ENCODE measurements around the gene CALM1.

The CALM1 gene

DNA sequence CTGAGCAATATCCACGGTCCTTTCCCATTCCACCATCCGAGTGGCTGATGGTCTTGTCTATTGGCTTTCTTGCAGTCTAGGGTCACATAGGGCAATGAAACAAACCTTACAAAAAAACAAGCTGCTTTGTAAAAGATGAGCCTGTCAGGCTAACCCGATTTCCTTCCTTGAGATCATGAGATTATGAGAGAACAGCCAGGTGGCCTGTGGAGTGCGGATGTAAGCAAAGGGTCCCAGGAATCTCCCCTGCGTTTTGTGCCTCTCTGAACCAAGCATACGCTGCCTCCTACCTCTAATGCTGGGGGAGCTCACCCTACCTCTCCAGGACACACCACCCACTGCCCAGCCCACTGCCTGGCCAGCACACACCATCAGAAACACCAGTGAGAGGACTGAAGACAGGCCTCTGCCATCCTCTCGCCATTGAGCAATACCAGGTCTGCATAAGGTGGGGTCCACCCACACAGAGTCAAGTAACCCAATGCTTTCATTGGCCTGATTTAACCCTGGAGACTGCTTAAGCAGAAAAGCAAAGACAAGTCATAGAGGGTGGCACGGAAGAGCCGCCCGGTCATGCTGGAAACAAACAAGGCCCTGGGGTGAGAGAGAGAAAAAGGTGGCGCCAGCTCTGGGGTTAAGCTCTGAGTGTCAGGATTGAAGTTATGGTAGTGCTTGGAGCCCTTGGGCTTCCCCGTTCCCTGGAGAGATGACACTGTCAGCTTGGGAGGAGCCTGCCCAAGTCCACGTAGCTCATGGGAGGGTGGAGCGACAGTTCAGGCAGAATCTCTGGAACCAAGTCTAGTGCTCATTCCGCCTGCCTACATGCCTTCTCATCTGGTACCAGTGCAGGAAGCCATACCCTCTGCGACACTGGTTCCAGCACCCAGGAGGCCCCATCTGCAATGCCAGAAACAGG, 46.6 kb downstream of the CALM1 start:
- no peak for DNase-seq (ENCODE audit: low read depth)

DNA sequence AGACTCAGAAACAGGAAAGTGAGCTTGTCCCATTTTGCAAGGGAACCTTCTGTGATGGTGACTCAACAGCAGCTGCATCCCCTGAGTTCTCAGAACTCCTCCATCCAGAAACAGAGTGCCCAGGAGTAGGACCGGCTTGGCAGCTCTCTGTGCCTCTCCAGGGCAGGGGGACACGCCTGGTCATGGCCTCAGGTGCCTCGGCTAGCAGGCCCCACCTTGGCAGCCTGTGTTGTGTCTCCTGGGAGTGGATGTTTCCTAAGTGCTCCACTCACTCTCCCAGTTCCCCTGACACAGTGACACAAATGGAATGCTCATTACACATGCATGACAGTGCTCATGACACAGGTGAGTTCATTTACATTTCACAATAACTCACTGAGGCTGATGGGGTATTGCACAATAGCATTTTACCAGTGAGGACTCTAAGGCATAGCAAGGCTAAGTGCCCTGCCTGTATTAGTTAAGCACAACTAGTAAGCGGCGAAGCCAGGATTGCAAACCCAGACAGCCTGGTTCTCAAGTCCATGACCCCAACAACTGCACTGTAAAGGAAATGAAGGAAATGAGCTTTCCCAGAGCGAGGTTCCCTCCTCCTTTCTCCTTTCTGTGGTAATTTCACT, 47.4 kb downstream of the CALM1 start:
- DNase-seq (ENCODE audit: low read depth): no peak

GRCh38 chr14:90445011-90445410, 48.2 kb downstream of the CALM1 start:
- DNase-seq (ENCODE audit: low read depth): no peak

DNA sequence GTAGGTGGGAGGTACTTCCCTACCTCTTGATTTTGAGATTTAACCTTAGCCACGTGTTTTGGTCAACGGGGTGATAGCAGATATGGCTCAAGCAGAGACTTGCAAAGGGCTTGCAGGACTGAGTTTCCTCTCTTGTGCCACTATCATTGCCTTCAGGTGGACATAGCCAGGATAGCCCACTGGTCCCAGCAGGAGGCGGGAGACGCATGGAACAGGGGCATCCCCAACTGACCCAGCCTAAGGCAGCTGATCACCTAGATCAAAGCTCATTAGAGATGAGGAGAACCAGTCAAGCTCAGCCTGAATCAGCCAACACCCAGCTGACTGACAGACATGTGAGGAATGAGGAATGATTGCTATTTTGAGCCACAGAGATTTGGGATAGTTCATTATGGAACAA, 49.6 kb downstream of the CALM1 start:
- DNase-seq (ENCODE audit: low read depth): no peak

DNA sequence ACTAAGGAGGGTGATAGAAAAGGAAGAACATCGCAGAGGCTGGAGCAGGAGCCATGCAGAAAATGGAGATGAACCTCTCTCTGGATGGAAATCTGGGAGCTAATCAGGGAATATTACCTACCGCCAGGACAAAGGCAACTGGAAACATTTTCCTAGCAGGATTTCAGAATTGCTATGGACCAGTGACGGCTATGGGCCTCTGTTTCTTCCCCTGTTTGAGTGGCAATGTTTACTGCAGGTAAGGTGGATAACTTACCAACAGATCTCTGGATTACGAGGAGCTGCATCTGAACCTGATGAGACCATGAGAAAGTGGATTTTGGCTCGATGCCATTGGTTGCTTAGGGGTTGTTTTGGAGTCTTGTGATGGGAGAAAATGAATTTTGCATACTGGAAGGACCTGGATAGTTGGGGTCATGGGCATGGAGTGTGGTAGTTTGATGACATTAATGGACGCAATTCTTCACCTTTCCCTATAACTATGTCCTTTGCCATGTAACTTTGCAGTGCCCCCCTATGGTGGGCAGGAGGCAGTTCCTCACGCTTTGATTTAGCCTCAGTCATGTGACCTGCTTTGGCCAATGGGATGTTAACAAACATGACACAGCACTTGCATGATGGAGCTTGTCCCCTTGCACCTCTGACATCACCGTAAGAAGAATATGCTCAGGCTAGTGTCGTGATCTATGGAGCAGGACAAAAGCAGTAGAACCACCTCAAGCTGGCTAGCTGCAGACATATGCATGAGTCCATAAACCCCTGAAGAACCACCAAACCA, 51.1 kb downstream of the CALM1 start:
- DNase-seq (ENCODE audit: low read depth): no peak

DNA sequence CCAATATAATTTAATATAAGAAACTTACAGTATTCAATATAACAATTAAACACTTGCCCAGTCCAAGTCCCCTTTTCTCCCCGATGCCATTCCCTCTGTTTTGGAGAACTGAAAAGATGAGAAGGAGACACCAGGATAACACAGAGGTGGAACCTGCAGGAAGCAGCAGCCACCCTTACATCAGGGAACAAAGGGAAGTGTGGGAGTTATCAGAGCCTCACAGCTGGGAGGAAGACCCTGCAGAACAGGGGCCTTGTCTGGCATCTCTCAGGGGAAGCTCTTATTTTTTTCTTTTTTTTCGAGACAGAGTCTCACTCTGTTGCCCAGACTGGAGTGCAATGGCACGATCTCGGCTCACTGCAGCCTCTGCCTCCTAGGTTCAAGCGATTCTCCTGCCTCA, 52.6 kb downstream of the CALM1 start:
- DNase-seq (ENCODE audit: low read depth): no peak

DNA sequence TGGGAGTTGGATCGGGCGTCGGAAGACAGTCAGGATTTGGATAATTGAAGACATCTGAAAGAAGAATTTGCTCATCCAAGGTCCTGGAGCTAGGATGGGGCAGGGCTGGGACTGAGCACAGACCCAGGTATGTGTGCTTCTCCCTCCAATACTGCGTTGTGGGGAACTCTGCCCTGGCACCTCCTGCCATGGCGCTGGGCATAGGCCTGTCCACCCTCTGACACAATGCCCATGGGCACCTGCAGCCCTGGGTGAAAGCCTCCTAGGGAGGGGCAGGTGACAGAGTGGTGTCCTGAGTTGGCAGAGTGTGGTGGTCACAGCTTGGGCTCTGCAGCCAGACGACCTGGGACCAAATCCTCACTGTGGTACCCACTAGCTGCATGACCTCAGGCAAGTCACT, 53.3 kb downstream of the CALM1 start:
- DNase-seq (ENCODE audit: low read depth): no peak

DNA sequence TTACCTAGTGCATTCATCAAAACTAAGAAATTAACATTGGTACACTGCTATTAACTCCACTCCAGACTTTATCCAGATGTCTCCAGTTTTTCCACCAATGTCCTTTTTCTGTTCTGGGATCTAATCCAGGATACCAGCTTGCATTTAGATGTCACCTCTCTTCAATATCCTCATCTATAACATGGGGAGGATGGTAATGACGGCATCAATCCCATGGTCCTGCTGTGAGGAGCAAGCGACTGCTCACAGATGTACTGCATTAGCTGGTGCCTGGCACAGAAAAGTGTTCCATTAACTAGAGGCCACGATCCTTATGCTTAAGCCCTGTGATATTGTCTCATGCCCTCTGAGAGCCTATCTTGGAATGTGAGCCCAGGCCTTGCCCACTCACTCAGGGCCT, 53.8 kb downstream of the CALM1 start:
- DNase-seq (ENCODE audit: low read depth): no peak

GRCh38 chr14:90451443-90451842, 54.6 kb downstream of the CALM1 start:
- DNase-seq (ENCODE audit: low read depth): no peak

DNA sequence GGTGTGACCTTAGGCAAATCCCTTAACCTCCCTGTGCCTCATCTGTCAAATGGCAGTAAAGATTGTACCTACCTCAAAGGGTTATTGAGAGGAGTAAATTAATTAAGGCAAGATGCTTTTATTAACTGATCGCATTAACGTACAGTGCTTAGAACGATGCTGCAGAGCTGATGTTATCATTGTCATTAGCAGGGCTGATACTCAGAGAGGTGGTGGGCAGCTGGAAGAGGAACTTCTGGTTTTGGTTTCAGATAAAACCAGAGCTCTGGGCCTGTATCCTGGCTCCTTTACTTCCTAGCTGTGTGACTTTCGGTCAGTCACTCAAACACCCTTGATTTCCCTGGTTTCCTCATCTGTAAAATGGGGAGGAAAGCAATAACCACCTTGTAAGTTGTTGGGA, 55.1 kb downstream of the CALM1 start:
- DNase-seq (ENCODE audit: low read depth): no peak

GRCh38 chr14:90452366-90452765, 55.5 kb downstream of the CALM1 start:
- no peak for DNase-seq (ENCODE audit: low read depth)

GRCh38 chr14:90453401-90453951, 56.6 kb downstream of the CALM1 start:
- no peak for DNase-seq (ENCODE audit: low read depth)

- peak; percentile 84 for DNase-seq (ENCODE audit: low read depth)
Measured at GRCh38 chr14:90454041-90455000, 57.5 kb downstream of the CALM1 start.

DNA sequence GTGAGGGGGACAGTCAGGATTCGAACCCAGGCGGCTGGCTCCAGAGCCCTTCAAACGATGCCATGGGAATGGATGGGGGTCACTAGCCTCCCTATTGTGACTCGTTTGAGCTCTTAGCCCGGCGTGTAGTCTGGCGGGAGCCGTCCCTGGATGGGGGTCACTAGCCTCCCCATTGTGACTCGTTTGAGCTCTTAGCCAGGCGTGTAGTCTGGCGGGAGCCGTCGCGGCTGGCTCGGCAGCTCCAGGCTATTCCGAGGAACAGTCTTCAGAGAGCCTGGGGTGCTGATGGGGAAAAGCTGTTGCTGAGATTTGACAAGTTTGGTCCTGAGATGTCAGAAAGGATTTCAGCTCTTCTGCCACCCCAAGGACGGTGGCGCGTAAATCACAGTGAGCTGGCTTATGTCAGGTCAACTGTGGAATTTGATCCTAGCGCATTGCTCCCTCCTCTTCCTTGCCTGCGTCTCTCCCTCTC, 58.3 kb downstream of the CALM1 start:
- no peak for DNase-seq (ENCODE audit: low read depth)

DNA sequence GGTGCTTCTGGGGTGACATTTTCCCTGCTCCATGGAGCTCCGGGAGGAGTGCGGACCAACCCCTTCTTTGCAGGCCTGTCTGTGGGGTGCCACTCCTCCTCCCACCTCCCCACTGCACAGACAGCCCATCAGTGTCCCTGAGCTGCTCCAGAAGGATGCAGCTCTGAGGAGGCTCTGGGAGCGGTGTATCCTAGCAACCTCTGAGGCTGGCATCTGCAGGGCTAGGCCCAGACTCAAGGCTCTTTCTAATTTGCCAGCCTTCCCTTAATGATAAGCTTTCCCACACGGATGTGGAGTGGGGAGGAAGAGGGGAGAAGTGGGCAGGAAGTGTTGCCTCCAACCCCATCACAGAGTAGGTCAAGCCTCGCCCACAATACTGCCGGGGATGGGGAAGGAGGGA, 59.7 kb downstream of the CALM1 start:
- no peak for DNase-seq (ENCODE audit: low read depth)

DNA sequence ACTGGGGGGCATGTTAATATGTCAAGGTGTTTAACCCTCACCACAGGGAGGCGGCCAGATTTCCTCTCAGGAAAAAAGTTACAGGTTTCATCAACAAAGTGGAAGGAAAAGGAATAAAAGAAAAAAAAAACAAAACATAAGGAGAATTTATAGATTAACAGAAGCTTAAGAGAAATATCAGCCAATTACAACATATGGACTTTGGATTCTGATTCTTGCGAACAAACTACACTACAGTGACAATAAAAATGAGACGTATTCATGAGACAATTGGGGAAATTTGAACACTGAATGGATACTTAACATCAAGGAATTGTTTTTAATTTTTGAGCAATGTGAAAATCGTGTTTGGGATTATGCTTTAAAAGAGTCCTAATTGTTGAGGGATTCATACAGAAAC, 60.4 kb downstream of the CALM1 start:
- no peak for DNase-seq (ENCODE audit: low read depth)

Measured in EH (cell line).